ENCODE results near the gene ATG16L2.

Gene ATG16L2

GRCh38 chr11:72838691-72839305 is 24.6 kb downstream of the ATG16L2 start:
- H3K4ac ChIP-seq (ENCODE audit: low read depth in 1 of 2, low read length in 2 of 2), result no peak overlapping the region
- no peak overlapping the region for H2BK5ac ChIP-seq (ENCODE audit: low read depth, low read length, poor library complexity, severe bottlenecking)
- H3K9ac ChIP-seq (ENCODE audit: low read length), result no peak overlapping the region
- H3K23ac ChIP-seq (ENCODE audit: low read length in 2 of 2), result no peak overlapping the region
- no peak overlapping the region for H2BK120ac ChIP-seq (ENCODE audit: low read depth, low read length)
- no peak overlapping the region for H2AFZ ChIP-seq (ENCODE audit: low read depth, low read length)
- H2BK15ac ChIP-seq (ENCODE audit: low read depth, poor library complexity, severe bottlenecking), result no peak overlapping the region
- H3K27me3 ChIP-seq (ENCODE audit: control insufficient read depth in 1 of 2, insufficient read depth in 1 of 2, low read length in 2 of 2), result no peaks in the 10 kb centered on the region
- no peaks in the 10 kb centered on the region for H3K79me1 ChIP-seq (replicated peaks; ENCODE audit: low read length, poor library complexity, severe bottlenecking)
- no peak overlapping the region for H2AK5ac ChIP-seq (ENCODE audit: low read length, severe bottlenecking)
- peak overlapping the region in 1 of 2 experiments; percentile 45 for H2BK12ac ChIP-seq (ENCODE audit: low read length in 2 of 2)
- H3K4me3 ChIP-seq (ENCODE audit: insufficient read depth in 1 of 2, low read depth in 1 of 2, low read length in 2 of 2), result no peak overlapping the region
- WGBS, result 91% methylated on average over 4 of the region's 4 CpGs
- H4K91ac ChIP-seq (ENCODE audit: low read length), result no peak overlapping the region
- H3K4me1 ChIP-seq (ENCODE audit: control insufficient read depth, insufficient read depth, low read depth, low read length), result peaks cover 2% of the 10 kb centered on the region
- H4K8ac ChIP-seq (ENCODE audit: low read length), result peak overlapping the region; percentile 5
- H3K27ac ChIP-seq (ENCODE audit: low read length, poor library complexity, severe bottlenecking), result no peak overlapping the region
- H3K18ac ChIP-seq (ENCODE audit: low read depth in 1 of 2, low read length in 2 of 2), result no peak overlapping the region
- H3K4me2 ChIP-seq (ENCODE audit: low read length, poor library complexity, severe bottlenecking), result no peak overlapping the region
- no peaks in the 10 kb centered on the region for H3K9me3 ChIP-seq (ENCODE audit: control insufficient read depth, low read length)
- no peak overlapping the region for H3K14ac ChIP-seq (ENCODE audit: low read length in 2 of 2)
- peaks cover 27 to 43% of the 10 kb centered on the region in 2 experiments for H3K36me3 ChIP-seq (ENCODE audit: control insufficient read depth in 1 of 2, insufficient read depth in 2 of 2, low read depth in 1 of 2, low read length in 2 of 2)
- no peak for DNase-seq

GRCh38 chr11:72840780-72841179 is 26.6 kb downstream of the ATG16L2 start:
- Histone ChIP-seq H2BK120ac (ENCODE audit: low read depth, low read length) (no peak overlapping the region), H3K79me1 (replicated peaks; ENCODE audit: low read length, poor library complexity, severe bottlenecking) (no peaks in the 10 kb centered on the region), H3K4me2 (ENCODE audit: low read length, poor library complexity, severe bottlenecking) (no peak overlapping the region), H3K36me3 (ENCODE audit: control insufficient read depth in 1 of 2, insufficient read depth in 2 of 2, low read depth in 1 of 2, low read length in 2 of 2) (peaks cover 20 to 37% of the 10 kb centered on the region in 2 experiments), H2BK15ac (ENCODE audit: low read depth, poor library complexity, severe bottlenecking) (no peak overlapping the region), H3K27ac (ENCODE audit: low read length, poor library complexity, severe bottlenecking) (peak overlapping the region; percentile 31), H3K14ac (ENCODE audit: low read length in 2 of 2) (no peak overlapping the region), H2BK5ac (ENCODE audit: low read depth, low read length, poor library complexity, severe bottlenecking) (no peak overlapping the region), H4K8ac (ENCODE audit: low read length) (no peak overlapping the region), H3K4me3 (ENCODE audit: insufficient read depth in 1 of 2, low read depth in 1 of 2, low read length in 2 of 2) (no peak overlapping the region), H2AFZ (ENCODE audit: low read depth, low read length) (no peak overlapping the region), H2BK12ac (ENCODE audit: low read length in 2 of 2) (no peak overlapping the region), H3K4me1 (ENCODE audit: control insufficient read depth, insufficient read depth, low read depth, low read length) (peaks cover 2% of the 10 kb centered on the region), H3K27me3 (ENCODE audit: control insufficient read depth in 1 of 2, insufficient read depth in 1 of 2, low read length in 2 of 2) (no peaks in the 10 kb centered on the region), H3K23ac (ENCODE audit: low read length in 2 of 2) (no peak overlapping the region), H4K91ac (ENCODE audit: low read length) (no peak overlapping the region), H3K9ac (ENCODE audit: low read length) (no peak overlapping the region), H3K9me3 (ENCODE audit: control insufficient read depth, low read length) (no peaks in the 10 kb centered on the region), H2AK5ac (ENCODE audit: low read length, severe bottlenecking) (no peak overlapping the region), H3K18ac (ENCODE audit: low read depth in 1 of 2, low read length in 2 of 2) (peak overlapping the region in 1 of 2 experiments; percentile 8), H3K4ac (ENCODE audit: low read depth in 1 of 2, low read length in 2 of 2) (no peak overlapping the region)
- whole genome bisulfite sequencing, result 85% methylated on average over 4 of the region's 4 CpGs
- DNase-seq, result peak; percentile 92

GRCh38 chr11:72841397-72841796 is 27.2 kb downstream of the ATG16L2 start:
- Histone ChIP-seq H3K9me3 (ENCODE audit: control insufficient read depth, low read length) (no peaks in the 10 kb centered on the region), H3K4me2 (ENCODE audit: low read length, poor library complexity, severe bottlenecking) (no peak overlapping the region), H3K79me1 (replicated peaks; ENCODE audit: low read length, poor library complexity, severe bottlenecking) (no peaks in the 10 kb centered on the region), H4K8ac (ENCODE audit: low read length) (no peak overlapping the region), H2AK5ac (ENCODE audit: low read length, severe bottlenecking) (no peak overlapping the region), H2BK120ac (ENCODE audit: low read depth, low read length) (no peak overlapping the region), H3K23ac (ENCODE audit: low read length in 2 of 2) (no peak overlapping the region), H3K4me3 (ENCODE audit: insufficient read depth in 1 of 2, low read depth in 1 of 2, low read length in 2 of 2) (no peak overlapping the region), H4K91ac (ENCODE audit: low read length) (no peak overlapping the region), H3K36me3 (ENCODE audit: control insufficient read depth in 1 of 2, insufficient read depth in 2 of 2, low read depth in 1 of 2, low read length in 2 of 2) (peaks cover 18 to 37% of the 10 kb centered on the region in 2 experiments), H3K27me3 (ENCODE audit: control insufficient read depth in 1 of 2, insufficient read depth in 1 of 2, low read length in 2 of 2) (no peaks in the 10 kb centered on the region), H3K4ac (ENCODE audit: low read depth in 1 of 2, low read length in 2 of 2) (no peak overlapping the region), H3K27ac (ENCODE audit: low read length, poor library complexity, severe bottlenecking) (no peak overlapping the region), H3K14ac (ENCODE audit: low read length in 2 of 2) (no peak overlapping the region), H3K9ac (ENCODE audit: low read length) (no peak overlapping the region), H3K4me1 (ENCODE audit: control insufficient read depth, insufficient read depth, low read depth, low read length) (peaks cover 2% of the 10 kb centered on the region), H2BK12ac (ENCODE audit: low read length in 2 of 2) (no peak overlapping the region), H2AFZ (ENCODE audit: low read depth, low read length) (no peak overlapping the region), H2BK15ac (ENCODE audit: low read depth, poor library complexity, severe bottlenecking) (no peak overlapping the region), H2BK5ac (ENCODE audit: low read depth, low read length, poor library complexity, severe bottlenecking) (no peak overlapping the region), H3K18ac (ENCODE audit: low read depth in 1 of 2, low read length in 2 of 2) (no peak overlapping the region)
- 81% methylated on average over 7 of the region's 7 CpGs for WGBS
- DNase-seq, result no peak

- H3K4me1 ChIP-seq (ENCODE audit: control insufficient read depth, insufficient read depth, low read depth, low read length), result peaks cover 2% of the 10 kb centered on the region
- WGBS, result 100% methylated on average over 2 of the region's 5 CpGs
- no peak overlapping the region for H3K4ac ChIP-seq (ENCODE audit: low read depth in 1 of 2, low read length in 2 of 2)
- H3K79me1 ChIP-seq (replicated peaks; ENCODE audit: low read length, poor library complexity, severe bottlenecking), result no peaks in the 10 kb centered on the region
- H2BK5ac ChIP-seq (ENCODE audit: low read depth, low read length, poor library complexity, severe bottlenecking), result no peak overlapping the region
- H3K18ac ChIP-seq (ENCODE audit: low read depth in 1 of 2, low read length in 2 of 2), result no peak overlapping the region
- H2BK15ac ChIP-seq (ENCODE audit: low read depth, poor library complexity, severe bottlenecking), result no peak overlapping the region
- no peak overlapping the region for H3K4me3 ChIP-seq (ENCODE audit: insufficient read depth in 1 of 2, low read depth in 1 of 2, low read length in 2 of 2)
- H3K27me3 ChIP-seq (ENCODE audit: control insufficient read depth in 1 of 2, insufficient read depth in 1 of 2, low read length in 2 of 2), result no peaks in the 10 kb centered on the region
- H4K8ac ChIP-seq (ENCODE audit: low read length), result no peak overlapping the region
- no peak overlapping the region for H2BK12ac ChIP-seq (ENCODE audit: low read length in 2 of 2)
- no peak overlapping the region for H2BK120ac ChIP-seq (ENCODE audit: low read depth, low read length)
- no peak for DNase-seq
- no peak overlapping the region for H3K14ac ChIP-seq (ENCODE audit: low read length in 2 of 2)
- H2AFZ ChIP-seq (ENCODE audit: low read depth, low read length), result no peak overlapping the region
- peaks cover 18 to 36% of the 10 kb centered on the region in 2 experiments for H3K36me3 ChIP-seq (ENCODE audit: control insufficient read depth in 1 of 2, insufficient read depth in 2 of 2, low read depth in 1 of 2, low read length in 2 of 2)
- no peak overlapping the region for H3K4me2 ChIP-seq (ENCODE audit: low read length, poor library complexity, severe bottlenecking)
- no peak overlapping the region for H3K9ac ChIP-seq (ENCODE audit: low read length)
- no peaks in the 10 kb centered on the region for H3K9me3 ChIP-seq (ENCODE audit: control insufficient read depth, low read length)
- H4K91ac ChIP-seq (ENCODE audit: low read length), result no peak overlapping the region
- H2AK5ac ChIP-seq (ENCODE audit: low read length, severe bottlenecking), result no peak overlapping the region
- H3K23ac ChIP-seq (ENCODE audit: low read length in 2 of 2), result no peak overlapping the region
- H3K27ac ChIP-seq (ENCODE audit: low read length, poor library complexity, severe bottlenecking), result no peak overlapping the region
Measured at GRCh38 chr11:72842126-72842525, 27.9 kb downstream of the ATG16L2 start.

All from mesenchymal stem cell (in vitro differentiated cells and primary cell).